RWPE2 (cell line): Measurements from ENCODE around the gene SDS.

Source experiments
- ATAC-seq: fragments of 200-7000 bp; cut with Tn5 transposase; 3 replicates; pipeline ENCODE4 v1.9.1; 2021; ENCODE audit warnings: low read depth
- DNase-seq: peaks from one replicate; pipeline ENCODE4 v3.0.0-alpha.2; 2020; ENCODE audit warnings: low spot score
- H3K27ac ChIP-seq: fragments of 450-650 bp; 2 replicates; pipeline ENCODE4 v1.5.1; 2017; ENCODE audit warnings: mild to moderate bottlenecking; ENCODE audit not compliant: poor library complexity, severe bottlenecking
- H3K27me3 ChIP-seq: fragments of 250-450 bp; sonication (Bioruptor Pico); 2 replicates; pipeline ENCODE4 v1.5.1; 2021; ENCODE audit warnings: mild to moderate bottlenecking, moderate library complexity; ENCODE audit not compliant: insufficient read depth, poor library complexity, severe bottlenecking
- H3K36me3 ChIP-seq: fragments of 250-450 bp; sonication (Bioruptor Pico); 2 replicates; pipeline ENCODE4 v1.5.1; 2020; ENCODE audit warnings: low read depth, mild to moderate bottlenecking, moderate library complexity
- H3K4me1 ChIP-seq: fragments of 250-450 bp; sonication (Bioruptor Pico); 2 replicates; pipeline ENCODE4 v1.5.1; 2021; ENCODE audit warnings: mild to moderate bottlenecking, moderate library complexity; ENCODE audit not compliant: insufficient read depth, poor library complexity, severe bottlenecking
- H3K4me3 ChIP-seq: fragments of 250-450 bp; sonication (Bioruptor Pico); 2 replicates; pipeline ENCODE4 v1.5.1; 2021; ENCODE audit warnings: mild to moderate bottlenecking, moderate library complexity; ENCODE audit not compliant: severe bottlenecking
- H3K9me3 ChIP-seq: fragments of 250-450 bp; sonication (Bioruptor Pico); 2 replicates; pipeline ENCODE4 v1.5.1; 2021; ENCODE audit warnings: mild to moderate bottlenecking, moderate library complexity; ENCODE audit not compliant: severe bottlenecking
- CTCF ChIP-seq: fragments of 450-650 bp; IDR thresholded peaks from one replicate; pipeline ENCODE4 v1.5.1; 2017; ENCODE audit warnings: mild to moderate bottlenecking, moderate library complexity; ENCODE audit not compliant: poor library complexity, severe bottlenecking

The SDS gene

DNA sequence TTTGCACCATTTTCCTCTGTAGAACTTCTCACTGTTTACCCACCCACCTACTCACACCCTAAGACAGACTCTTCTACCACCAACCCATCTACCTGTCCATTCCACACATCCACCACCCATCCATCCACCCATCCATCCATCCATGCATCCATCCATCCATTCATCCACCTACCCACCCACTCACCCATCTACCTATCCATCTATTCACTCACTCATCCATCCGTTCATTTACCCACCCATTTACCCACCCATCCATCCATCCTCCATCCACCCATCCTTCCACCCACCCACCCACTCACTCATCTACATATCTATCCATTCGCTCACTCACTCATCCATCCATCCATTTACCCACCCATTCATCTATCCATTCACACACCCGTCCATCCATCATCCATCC lies 30.2 kb downstream of the SDS start:
- Histone ChIP-seq H3K27ac (no peak overlapping the region), H3K36me3 (no peaks in the 10 kb centered on the region; the same call in 1 of the 2 replicates), H3K9me3 (no peaks in the 10 kb centered on the region), H3K4me3 (no peak overlapping the region), H3K27me3 (no peaks in the 10 kb centered on the region), H3K4me1 (no peaks in the 10 kb centered on the region)
- TF ChIP-seq CTCF: no peak
- DNase-seq (no peak), ATAC-seq (no peak)

DNA sequence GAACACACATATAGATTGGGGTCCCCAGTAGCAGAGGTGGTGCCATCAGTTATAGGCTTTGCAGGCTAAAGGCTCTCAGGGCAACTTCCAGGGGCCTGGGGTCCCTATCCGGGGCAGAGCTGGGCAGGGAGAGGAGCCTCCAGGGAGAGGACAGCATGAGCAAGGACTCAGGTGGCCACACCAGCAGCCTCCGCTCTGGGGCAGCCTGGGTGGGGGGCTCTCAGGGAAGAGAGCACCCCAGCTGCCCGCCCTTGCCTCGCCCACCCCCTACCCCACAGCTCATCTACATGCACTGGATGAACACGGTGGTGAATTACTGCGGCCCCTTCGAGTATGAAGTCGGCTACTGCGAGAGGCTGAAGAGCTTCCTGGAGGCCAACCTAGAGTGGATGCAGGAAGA lies 31.3 kb downstream of the SDS start:
- Histone ChIP-seq H3K27ac (no peak overlapping the region), H3K4me3 (no peak overlapping the region), H3K9me3 (no peaks in the 10 kb centered on the region), H3K27me3 (no peaks in the 10 kb centered on the region), H3K4me1 (no peaks in the 10 kb centered on the region), H3K36me3 (no peaks in the 10 kb centered on the region; the same call in 1 of the 2 replicates)
- ATAC-seq (no peak), DNase-seq (no peak)
- TF ChIP-seq CTCF: no peak

- TF ChIP-seq CTCF: no peak
- H3K27me3 ChIP-seq: no peaks in the 10 kb centered on the region
- no peaks in the 10 kb centered on the region for H3K4me1 ChIP-seq
- no peak overlapping the region for H3K27ac ChIP-seq
- no peaks in the 10 kb centered on the region for H3K9me3 ChIP-seq
- DNase-seq: no peak
- ATAC-seq: no peak
- no peak overlapping the region for H3K4me3 ChIP-seq
- H3K36me3 ChIP-seq: no peaks in the 10 kb centered on the region
Observed at GRCh38 chr12:113371808-113372207, 31.9 kb downstream of the SDS start.

DNA sequence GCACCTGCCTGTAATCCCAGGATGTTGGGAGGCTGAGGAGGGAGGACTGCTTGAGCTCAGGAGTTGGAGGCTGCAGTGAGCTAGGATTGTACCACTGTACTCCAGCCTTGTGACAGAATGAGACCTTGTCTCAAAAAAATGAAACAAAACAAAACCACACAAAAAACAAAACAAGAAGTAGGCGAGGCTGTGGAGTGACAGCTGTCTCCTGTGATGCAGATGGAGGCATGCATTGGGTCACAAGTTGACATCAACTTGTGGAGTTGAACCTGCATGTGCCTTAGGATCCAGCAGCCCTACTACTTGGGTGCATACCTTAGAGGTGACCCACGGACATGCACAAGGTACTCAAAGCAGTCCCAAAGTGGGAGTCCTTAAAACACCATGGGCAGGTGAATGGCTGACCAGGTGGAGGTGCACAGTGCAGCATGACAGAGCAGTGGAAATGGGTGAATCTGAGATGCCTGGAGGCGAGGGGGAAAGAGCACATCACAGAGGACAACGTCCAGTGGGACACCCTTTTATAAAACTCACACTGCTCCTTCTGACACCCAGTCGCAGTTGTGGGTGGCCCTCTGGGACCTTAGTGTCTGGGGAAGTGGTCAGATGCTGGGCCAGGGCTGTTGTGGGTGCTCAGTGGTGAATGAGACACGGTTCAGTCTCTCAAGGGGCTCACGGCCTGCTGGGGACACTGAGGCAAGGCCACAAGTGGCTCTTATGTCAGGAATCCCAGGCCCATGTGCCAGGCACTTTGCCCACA lies 32.6 kb downstream of the SDS start:
- H3K36me3 ChIP-seq: no peaks in the 10 kb centered on the region
- ATAC-seq: no peak
- no peak for DNase-seq

More for the DNA sequence above, 32.6 kb downstream of the SDS start:
- no peaks in the 10 kb centered on the region for H3K9me3 ChIP-seq
- no peak overlapping the region for H3K4me3 ChIP-seq
- H3K27me3 ChIP-seq: no peaks in the 10 kb centered on the region
- H3K4me1 ChIP-seq: no peaks in the 10 kb centered on the region
- TF ChIP-seq CTCF: no peak
- H3K27ac ChIP-seq: no peak overlapping the region
